Stimulated activated CD4-positive, alpha-beta T cell treated with anti-CD3 and anti-CD28 coated beads, Interleukin-15, amount 100 ng/mL, for 1 hour (primary cell): ENCODE data around the gene ARID3A.

Experiments
- DNase-seq, 2 donors: peaks; one replicate each; pipeline ENCODE4 v3.0.0-alpha.2; 2020; ENCODE audit warnings: low read depth in 1 of 2, low spot score in 1 of 2

Gene ARID3A

GRCh38 chr19:911197-912033 is 14.4 kb upstream of the ARID3A start:
- no peak for DNase-seq

GRCh38 chr19:912181-913079 is 13.4 kb upstream of the ARID3A start:
- no peak for DNase-seq

- peak; percentile 74 to 87 for DNase-seq
These were observed 12.6 kb upstream of the ARID3A start, which contains the start of gene R3HDM4 for GRCh38 chr19:913080-913748. Gene R3HDM4 (minus strand): TSS chr19:913219. CDS start chr19:913157, 62 bp downstream.

- DNase-seq: no peak
These were observed 9.1 kb upstream of the ARID3A start for GRCh38 chr19:916645-917322.

- DNase-seq: no peak
These were observed 8.3 kb upstream of the ARID3A start, which contains the start of gene KISS1R for GRCh38 chr19:917323-918151. Gene KISS1R (plus strand): TSS chr19:917333. CDS start chr19:917503, 170 bp downstream.

GRCh38 chr19:918152-918437 is 7.7 kb upstream of the ARID3A start:
- no peak for DNase-seq

GRCh38 chr19:918481-919198 is 7.2 kb upstream of the ARID3A start:
- DNase-seq: no peak

- DNase-seq: peak in 1 of 2 donors; percentile 27
These were observed 6.4 kb upstream of the ARID3A start for GRCh38 chr19:919199-920050.

- DNase-seq: peak in 1 of 2 donors; percentile 51
These were observed 5.6 kb upstream of the ARID3A start for GRCh38 chr19:920051-920864.

- DNase-seq: no peak
These were observed 1.2 kb upstream of the ARID3A start for GRCh38 chr19:924553-925086.

- no peak for DNase-seq
These were observed 729 bp upstream of the ARID3A start for GRCh38 chr19:925087-925525.

- no peak for DNase-seq
These were observed 421 bp downstream of the ARID3A start for GRCh38 chr19:926323-926588.

- no peak for DNase-seq
These were observed 935 bp downstream of the ARID3A start for GRCh38 chr19:926589-927350.

GRCh38 chr19:927351-927779 is 1.5 kb downstream of the ARID3A start:
- no peak for DNase-seq

GRCh38 chr19:927780-928401 is 2.1 kb downstream of the ARID3A start:
- no peak for DNase-seq

- DNase-seq: no peak
These were observed 2.8 kb downstream of the ARID3A start for GRCh38 chr19:928471-929202.
